H7 (cell line): Measurements from ENCODE around the gene RHOF. TPM values are rescaled to one million over a fixed set of nuclear protein-coding genes. Genes with fewer than 3 reads are reported as not detected.

Experiments
- DNase-seq: peaks from one replicate; pipeline ENCODE4 v3.0.0; 2012
- H3K27me3 ChIP-seq: 2 replicates; pipeline ENCODE4 v1.6.0; 2011; ENCODE audit warnings: mild to moderate bottlenecking, low read length; ENCODE audit not compliant: control insufficient read depth, insufficient read depth
- H3K36me3 ChIP-seq: replicated peaks from 2 replicates; pipeline ENCODE4 v1.5.1; 2011; ENCODE audit warnings: low read length; ENCODE audit not compliant: control insufficient read depth, insufficient read depth
- H3K4me3 ChIP-seq: 2 replicates; pipeline ENCODE4 v1.5.1; 2011; ENCODE audit warnings: low read depth, mild to moderate bottlenecking, control low read depth, low read length, moderate library complexity; ENCODE audit not compliant: insufficient read depth
- total RNA-seq: library from RNA; depleted of rRNA; stranded (reverse); fragments of >200 nt; shearing (Covaris generic); gene quantifications from 2 replicates; pipeline ENCODE4 v1.2.3, GENCODE V29; 2014; rRNA removed

RHOF gene, protein sequence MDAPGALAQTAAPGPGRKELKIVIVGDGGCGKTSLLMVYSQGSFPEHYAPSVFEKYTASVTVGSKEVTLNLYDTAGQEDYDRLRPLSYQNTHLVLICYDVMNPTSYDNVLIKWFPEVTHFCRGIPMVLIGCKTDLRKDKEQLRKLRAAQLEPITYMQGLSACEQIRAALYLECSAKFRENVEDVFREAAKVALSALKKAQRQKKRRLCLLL
- 23.8 and 25.5 TPM in 2 replicates for total RNA-seq

DNA sequence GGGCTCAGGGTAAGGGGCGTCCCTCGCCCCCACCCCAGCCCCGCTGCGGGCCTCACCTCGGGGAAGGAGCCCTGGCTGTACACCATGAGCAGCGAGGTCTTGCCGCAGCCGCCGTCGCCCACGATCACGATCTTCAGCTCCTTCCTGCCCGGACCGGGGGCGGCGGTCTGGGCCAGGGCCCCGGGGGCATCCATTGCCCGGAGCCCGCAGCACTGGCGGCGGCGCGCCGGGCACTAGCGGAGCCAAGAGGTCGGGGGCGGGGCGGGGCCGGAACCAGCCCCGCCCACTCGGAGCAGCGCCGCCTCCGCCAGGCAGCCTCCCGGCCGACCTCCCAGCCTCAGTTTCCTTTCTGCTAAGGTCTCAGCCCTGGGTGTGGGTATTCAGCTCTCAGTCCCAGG, at the start of gene RHOF:
RHOF (minus strand) TSS at position 249 of the 398 bp plus-strand sequence; CDS start at position 194, 55 bp downstream.
- peak within 1 kb of the TSS; percentile 79 for H3K4me3 ChIP-seq
- H3K27me3 ChIP-seq: peaks cover 2% of the 10 kb centered on the region; the same call in 1 of the 2 replicates
- H3K36me3 ChIP-seq: peaks cover 9% of the 10 kb centered on the region
- peak; percentile 96 for DNase-seq

GRCh38 chr12:121839993-121840761, 46.7 kb upstream of the RHOF start:
- Histone ChIP-seq H3K4me3 (peak overlapping the region; percentile 76), H3K36me3 (no peaks in the 10 kb centered on the region), H3K27me3 (no peaks in the 10 kb centered on the region; the same call in 1 of the 2 replicates)
- DNase-seq: no peak

DNA sequence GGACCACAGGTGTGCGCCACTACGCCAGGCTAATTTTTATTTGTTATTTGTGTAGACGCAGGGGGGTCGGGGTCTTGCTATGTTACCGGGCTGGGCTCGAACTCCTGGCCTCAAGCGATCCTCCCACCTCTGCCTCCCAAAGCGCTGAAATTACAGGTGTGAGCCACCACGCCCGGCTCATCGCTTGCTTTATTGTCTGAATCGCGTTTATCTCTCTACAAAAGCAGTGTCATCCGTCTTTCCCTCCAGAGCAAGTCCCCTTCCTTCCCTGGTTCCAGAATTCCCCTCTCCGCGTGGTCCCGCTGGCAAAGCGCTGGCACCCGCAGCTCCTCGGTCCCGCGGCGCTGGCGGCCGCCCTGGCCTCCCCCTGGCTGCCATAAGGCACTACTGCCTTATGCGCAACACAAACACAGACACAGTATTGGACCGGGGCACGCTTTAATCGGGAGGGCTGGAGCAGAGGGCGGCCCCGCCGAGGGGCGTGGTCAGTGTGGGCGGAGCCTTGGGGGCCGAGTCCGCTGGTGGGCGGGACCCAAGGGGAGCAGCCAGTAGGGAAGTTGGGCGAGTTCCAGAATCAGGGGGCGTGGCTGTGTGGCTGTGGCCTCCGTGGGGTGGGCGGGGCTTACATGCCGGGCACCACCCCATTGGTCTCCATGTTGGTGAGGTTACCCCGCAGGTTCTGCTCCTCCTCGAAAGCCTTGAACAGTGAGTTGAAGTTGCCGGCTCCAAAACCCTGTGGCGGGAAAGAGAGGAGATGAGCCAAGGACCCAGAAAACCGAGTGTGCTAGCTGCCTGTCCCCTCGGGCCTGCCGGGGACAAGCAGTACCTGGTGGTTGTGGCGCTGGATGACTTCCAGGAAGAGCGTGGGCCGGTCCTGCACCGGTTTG, 45.9 kb upstream of the RHOF start:
- DNase-seq: peak; percentile 100
- H3K36me3 ChIP-seq: no peaks in the 10 kb centered on the region
- no peaks in the 10 kb centered on the region; the same call in 1 of the 2 replicates for H3K27me3 ChIP-seq
- H3K4me3 ChIP-seq: peak overlapping the region; percentile 76

GRCh38 chr12:121838126-121838525, 44.6 kb upstream of the RHOF start:
- no peaks in the 10 kb centered on the region for H3K36me3 ChIP-seq
- no peak for DNase-seq
- no peak overlapping the region for H3K4me3 ChIP-seq
- H3K27me3 ChIP-seq: no peaks in the 10 kb centered on the region; the same call in 1 of the 2 replicates

DNA sequence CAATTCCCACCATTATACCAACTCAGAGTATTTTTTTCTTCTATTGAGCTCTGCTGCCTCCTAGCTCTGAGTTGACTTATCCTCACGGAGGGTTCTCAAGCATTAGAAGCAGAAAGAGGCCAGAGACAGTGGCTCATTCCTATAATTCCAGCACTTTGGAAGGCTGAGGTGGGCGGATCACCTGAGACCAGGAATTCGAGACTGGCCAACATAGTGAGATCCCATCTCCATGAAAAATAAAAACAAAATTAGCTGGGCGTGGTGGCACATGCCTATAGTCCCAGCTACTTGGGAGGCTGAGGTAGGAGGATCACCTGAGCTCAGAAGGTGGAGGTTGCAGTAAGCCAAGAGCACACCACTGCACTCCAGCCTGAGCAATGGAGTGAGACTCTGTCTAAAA, 44.2 kb upstream of the RHOF start:
- no peak overlapping the region for H3K4me3 ChIP-seq
- no peaks in the 10 kb centered on the region for H3K36me3 ChIP-seq
- H3K27me3 ChIP-seq: no peaks in the 10 kb centered on the region; the same call in 1 of the 2 replicates
- no peak for DNase-seq

DNA sequence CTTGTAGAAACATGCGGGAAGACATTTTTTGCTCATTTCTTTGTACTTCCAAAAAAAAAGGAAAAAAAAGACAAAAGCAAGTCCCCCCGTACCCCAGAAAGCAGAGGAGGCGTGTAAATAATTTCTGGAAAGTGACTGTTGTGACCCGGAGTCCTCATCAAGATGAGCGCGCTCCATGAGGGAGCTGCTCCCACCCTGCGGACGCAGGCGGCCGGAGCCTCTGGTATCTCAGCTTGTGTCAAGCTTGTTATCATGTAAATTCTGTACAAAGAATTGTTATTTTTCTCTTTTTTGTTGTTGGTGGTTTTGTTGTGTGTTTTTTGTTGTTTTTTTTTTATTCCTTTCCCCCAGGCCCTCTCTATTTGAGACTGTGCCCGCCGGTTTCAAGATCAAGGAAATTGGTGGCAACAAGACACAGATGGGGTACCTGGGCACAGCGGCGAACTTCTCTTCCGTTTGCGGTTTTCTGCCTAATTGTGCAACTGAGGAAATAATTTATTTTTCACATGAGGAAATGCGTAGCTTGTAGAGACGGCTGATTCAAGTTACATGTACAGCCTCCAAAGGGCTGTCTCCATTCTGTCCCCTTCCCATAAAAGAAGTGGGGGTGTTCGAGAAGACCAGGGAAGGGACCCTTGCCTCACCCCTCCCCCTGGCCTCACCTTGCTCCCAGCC, 38.2 kb upstream of the RHOF start:
- no peak for DNase-seq
- H3K27me3 ChIP-seq: no peaks in the 10 kb centered on the region

DNA sequence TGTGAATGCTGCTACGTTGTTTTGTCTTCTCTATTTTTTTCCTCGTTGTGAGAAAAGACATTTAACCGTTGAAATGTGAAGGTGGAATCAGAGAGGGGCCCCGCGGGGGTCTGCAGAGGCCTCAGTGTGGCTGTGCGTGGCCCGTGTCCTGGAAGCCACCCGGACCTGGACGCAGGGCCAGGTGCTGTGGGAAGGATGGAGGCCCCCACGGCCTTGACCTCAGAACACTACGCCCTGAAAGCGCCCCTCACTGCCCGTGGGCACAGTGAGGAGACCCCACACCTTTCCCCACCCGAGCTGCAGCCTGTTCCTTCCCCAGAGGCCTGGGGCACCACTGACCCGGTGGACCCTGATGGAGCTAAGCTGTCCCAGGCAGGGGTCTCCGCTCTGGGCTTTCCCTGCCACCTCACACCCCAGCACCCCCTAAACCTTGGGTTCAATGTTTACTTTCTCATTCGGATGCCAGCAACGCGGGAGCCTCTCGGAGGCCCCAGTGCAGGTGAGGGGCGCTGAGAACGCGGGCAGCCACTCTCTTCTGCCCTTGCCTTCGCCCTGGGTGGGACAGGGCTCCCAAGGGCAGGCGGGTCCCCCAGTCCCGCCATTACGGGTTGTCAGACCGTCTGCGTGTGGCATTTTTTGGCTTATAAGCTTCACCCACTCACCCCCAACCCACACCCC, 37.2 kb upstream of the RHOF start:
- Histone ChIP-seq H3K4me3 (no peak overlapping the region), H3K27me3 (no peaks in the 10 kb centered on the region), H3K36me3 (peaks cover 7% of the 10 kb centered on the region)
- DNase-seq: peak; percentile 41

More for the DNA sequence above, 38.2 kb upstream of the RHOF start:
- peaks cover 7% of the 10 kb centered on the region for H3K36me3 ChIP-seq
- no peak overlapping the region for H3K4me3 ChIP-seq

- H3K27me3 ChIP-seq: no peaks in the 10 kb centered on the region
- peaks cover 7% of the 10 kb centered on the region for H3K36me3 ChIP-seq
- no peak overlapping the region for H3K4me3 ChIP-seq
- peak; percentile 47 for DNase-seq
Measured at GRCh38 chr12:121830134-121830533, 36.6 kb upstream of the RHOF start.

DNA sequence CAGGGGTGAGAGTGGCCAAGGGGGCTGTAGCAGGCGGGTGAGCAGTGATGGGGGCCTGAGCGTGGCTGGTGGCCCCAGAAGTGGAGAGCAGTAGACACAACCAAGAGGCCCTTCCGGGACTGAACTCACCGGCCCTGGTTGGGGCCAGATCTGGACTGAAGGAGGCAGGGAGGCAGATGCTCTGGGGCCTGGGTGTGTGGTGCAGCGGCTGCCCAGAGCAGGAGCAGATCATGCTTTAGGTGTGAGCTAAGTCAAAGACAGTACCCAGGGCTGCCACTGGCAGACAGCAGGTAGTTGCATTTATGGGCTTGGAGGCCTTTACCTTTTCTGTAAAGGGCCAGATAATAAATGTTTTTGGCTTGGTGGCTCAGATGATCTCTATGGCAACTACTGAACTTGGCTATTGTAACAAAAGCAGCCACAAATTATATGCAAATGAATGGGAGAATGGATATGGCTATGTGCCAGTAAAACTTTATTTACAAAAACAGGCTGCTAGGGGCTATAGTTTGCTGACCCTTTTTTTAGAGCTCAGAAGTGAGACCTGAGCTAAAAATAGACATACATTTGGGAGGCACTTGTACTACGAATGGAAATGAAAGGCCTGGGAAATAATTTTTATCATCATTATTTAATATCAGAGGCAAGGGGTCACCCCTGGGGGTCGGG, 35.9 kb upstream of the RHOF start:
- Histone ChIP-seq H3K36me3 (peaks cover 7% of the 10 kb centered on the region), H3K27me3 (no peaks in the 10 kb centered on the region), H3K4me3 (no peak overlapping the region)
- DNase-seq: no peak

GRCh38 chr12:121828826-121829225, 35.3 kb upstream of the RHOF start:
- Histone ChIP-seq H3K36me3 (peaks cover 10% of the 10 kb centered on the region), H3K27me3 (no peaks in the 10 kb centered on the region), H3K4me3 (no peak overlapping the region)
- DNase-seq: no peak

DNA sequence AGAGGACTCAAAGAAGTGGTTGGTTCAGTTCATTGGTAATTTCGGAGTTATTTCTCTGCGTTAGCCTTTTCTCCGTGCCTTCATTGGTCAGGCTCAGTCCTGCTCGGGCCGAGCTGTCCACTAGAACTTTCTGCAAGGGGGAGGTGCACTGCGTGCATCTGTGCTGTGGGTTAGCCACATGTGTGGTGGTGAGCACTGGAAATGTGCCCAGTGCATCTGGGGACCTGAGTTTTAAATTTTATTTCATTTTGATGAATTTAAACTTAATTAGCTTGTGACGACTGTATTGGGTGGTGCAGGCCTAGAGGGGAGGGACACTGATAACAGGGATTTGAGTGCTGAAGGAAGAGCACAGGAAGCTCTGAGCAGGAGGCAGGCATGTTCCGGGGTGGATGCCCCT, 34.8 kb upstream of the RHOF start:
- H3K4me3 ChIP-seq: no peak overlapping the region
- H3K36me3 ChIP-seq: peaks cover 14% of the 10 kb centered on the region
- H3K27me3 ChIP-seq: no peaks in the 10 kb centered on the region
- no peak for DNase-seq

DNA sequence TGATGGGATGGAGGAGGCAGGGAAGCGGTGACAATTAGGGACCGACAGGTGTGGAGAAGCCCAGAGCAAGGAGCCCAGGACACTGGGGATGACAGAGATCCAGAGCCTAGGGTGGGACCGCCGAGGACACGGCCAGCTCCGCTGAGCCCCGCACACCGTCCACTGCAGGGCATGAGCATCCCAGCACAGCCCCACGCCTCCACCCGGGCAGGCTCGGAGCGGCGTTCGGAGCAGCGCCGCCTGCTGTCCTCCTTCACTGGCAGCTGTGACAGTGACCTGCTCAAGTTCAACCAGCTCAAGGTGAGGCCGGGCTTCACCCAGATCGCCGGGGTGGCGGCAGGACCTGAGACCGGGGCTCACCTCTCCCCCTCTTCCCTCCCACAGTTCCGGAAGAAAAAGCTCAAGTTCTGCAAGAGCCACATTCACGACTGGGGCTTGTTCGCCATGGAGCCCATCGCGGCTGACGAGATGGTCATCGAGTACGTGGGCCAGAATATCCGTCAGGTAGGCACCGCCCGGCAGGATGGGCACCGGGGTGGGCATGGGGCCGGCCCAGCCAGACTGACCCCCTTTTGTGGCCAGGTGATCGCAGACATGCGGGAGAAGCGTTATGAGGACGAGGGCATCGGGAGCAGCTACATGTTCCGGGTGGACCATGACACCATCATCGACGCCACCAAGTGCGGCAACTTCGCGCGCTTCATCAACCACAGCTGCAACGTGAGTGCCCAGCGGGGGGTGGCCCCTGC, 34.0 kb upstream of the RHOF start:
- H3K36me3 ChIP-seq: peaks cover 15% of the 10 kb centered on the region
- peak; percentile 65 for DNase-seq

More for the DNA sequence above, 34.0 kb upstream of the RHOF start:
- Histone ChIP-seq H3K4me3 (no peak overlapping the region), H3K27me3 (no peaks in the 10 kb centered on the region)
